Measurements from ENCODE around the gene IMPA2. TPM values are rescaled to one million over a fixed set of nuclear protein-coding genes. Genes with fewer than 3 reads are reported as not detected.

The IMPA2 gene
- total and polyA plus RNA-seq, 2 of the 13 experiments (the other 11 are each of a cell fraction or from before 2014, with no cell fraction given) = 37.8 to 71.8 TPM

DNA sequence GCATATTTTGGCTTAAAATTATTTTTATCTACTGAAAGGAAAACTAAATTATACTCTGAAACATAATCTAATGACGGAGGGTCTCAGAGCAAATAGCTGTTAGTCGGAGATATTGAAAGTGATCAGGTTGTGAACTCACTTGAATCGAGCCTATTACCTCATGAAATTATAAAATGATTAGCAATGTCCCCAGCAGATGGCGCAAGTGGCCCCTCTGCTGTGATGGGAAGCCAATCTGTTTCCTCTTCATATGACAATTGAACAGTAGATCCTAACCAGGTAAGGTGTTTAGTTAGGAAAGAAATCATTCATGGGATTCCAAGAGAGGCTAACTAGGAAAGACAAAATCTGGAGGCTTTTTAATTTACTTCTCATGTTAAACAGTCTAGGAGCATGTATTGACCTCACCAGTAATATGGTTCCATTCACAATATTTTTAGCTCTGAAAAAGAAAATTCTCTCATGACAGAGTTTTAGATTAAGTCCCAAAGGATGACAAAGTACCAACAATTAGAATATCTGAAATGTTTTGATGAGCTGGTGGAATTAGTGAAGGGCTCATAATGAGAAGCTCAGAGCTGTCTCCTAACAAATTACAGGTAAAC is 43.3 kb upstream of the IMPA2 start (continued):
- TF ChIP-seq PATZ1 (CRISPR knock-in tag; IDR thresholded peaks at IDR 0.05) (no peak), ZNF44 (CRISPR knock-in tag; IDR thresholded peaks at IDR 0.05) (no peak), CENPT (CRISPR knock-in tag; IDR thresholded peaks at IDR 0.05; ENCODE audit: low read depth) (no peak)

DNA sequence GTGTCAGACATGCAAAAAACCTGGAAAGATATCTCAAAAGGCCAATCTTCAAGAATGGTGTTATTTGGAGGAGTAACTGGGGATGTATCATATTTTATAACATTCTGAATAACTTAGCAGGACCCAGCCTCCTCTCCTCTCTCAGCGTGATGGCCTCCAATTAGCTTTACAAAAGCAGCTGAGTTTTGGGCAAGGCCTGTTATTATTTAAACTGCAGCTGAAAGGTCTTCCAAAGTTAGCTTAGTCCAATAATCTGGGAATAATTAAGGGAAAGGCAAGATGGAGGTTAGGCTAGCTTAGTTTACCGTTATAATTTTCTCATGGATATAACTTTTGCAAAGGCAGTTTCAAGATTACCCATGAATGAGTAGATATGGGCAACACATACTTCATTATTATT is 40.4 kb upstream of the IMPA2 start:
- intact Hi-C loops (cut with micrococcal nuclease; ENCODE audit: unreplicated experiment) (no loop called here), in situ Hi-C loops (cut with HindIII; ENCODE audit: extremely low pct_ligation_motif_present, low pct_unique_long_range_greater_than_20kb) (no loop called here)
- H3K27ac ChIP-seq (ENCODE audit: extremely low read length, insufficient read depth, low read length) = no peak overlapping the region
- CTCF ChIA-PET (ENCODE audit: low intra/inter-chr PET ratio, low total read pairs) = no interaction called here
- H3K36me3 ChIP-seq (replicated peaks in 1 of 2; ENCODE audit: control insufficient read depth in 1 of 2, insufficient read depth in 2 of 2, low read length in 2 of 2) = no peaks in the 10 kb centered on the region
- FAIRE-seq (no peak), ATAC-seq (no peak), DNase-seq (ENCODE audit: low spot score) (no peak)
- H3K4me3 ChIP-seq (replicated peaks in 1 of 3; ENCODE audit: insufficient read depth in 1 of 3, low read depth in 2 of 3, low read length in 3 of 3) = no peak overlapping the region
- H3K9me3 ChIP-seq (ENCODE audit: low read length) = no peaks in the 10 kb centered on the region
- H3K4me1 ChIP-seq (ENCODE audit: insufficient read depth, low read length) = peaks cover 4% of the 10 kb centered on the region; the same call in 1 of the 2 replicates
- H3K9ac ChIP-seq (ENCODE audit: insufficient read depth, low read depth, low read length) = no peak overlapping the region
- no peaks in the 10 kb centered on the region for H4K20me1 ChIP-seq (ENCODE audit: insufficient read depth, low read length)
- no peak overlapping the region for H2AFZ ChIP-seq (ENCODE audit: low read length)
- H3K4me2 ChIP-seq (ENCODE audit: low read depth, low read length) = no peak overlapping the region
- 100% methylated on average over 2 of the region's 2 CpGs for WGBS (ENCODE audit: low lambda C conversion rate)
- no TSS peak for BruUV-seq (replicated peaks)
- no peaks in the 10 kb centered on the region for H3K79me2 ChIP-seq (ENCODE audit: insufficient read depth, low read length)
- POLR2A ChIA-PET = interaction anchor here (0.6 to 2.0 kb wide), 3 partner anchors 39 to 67 kb away, joined by 3 to 8 read pairs (median 5); no protein-coding TSS in a partner anchor
- no peaks in the 10 kb centered on the region; a peak in 1 of 5 replicates for H3K27me3 ChIP-seq (ENCODE audit: control insufficient read depth in 1 of 2, insufficient read depth in 2 of 2, low read length in 2 of 2)
- no peak for TF ChIP-seq DDIT3 (CRISPR knock-in tag; IDR thresholded peaks at IDR 0.05)
- TF ChIP-seq KDM5B (CRISPR knock-in tag; IDR thresholded peaks at IDR 0.05; ENCODE audit: borderline replicate concordance) = no peak
- TF ChIP-seq MIXL1 (CRISPR knock-in tag; IDR thresholded peaks at IDR 0.05) = no peak
- TF ChIP-seq, protein P1, sequence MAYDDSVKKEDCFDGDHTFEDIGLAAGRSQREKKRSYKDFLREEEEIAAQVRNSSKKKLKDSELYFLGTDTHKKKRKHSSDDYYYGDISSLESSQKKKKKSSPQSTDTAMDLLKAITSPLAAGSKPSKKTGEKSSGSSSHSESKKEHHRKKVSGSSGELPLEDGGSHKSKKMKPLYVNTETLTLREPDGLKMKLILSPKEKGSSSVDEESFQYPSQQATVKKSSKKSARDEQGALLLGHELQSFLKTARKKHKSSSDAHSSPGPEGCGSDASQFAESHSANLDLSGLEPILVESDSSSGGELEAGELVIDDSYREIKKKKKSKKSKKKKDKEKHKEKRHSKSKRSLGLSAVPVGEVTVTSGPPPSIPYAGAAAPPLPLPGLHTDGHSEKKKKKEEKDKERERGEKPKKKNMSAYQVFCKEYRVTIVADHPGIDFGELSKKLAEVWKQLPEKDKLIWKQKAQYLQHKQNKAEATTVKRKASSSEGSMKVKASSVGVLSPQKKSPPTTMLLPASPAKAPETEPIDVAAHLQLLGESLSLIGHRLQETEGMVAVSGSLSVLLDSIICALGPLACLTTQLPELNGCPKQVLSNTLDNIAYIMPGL (CRISPR knock-in tag; IDR thresholded peaks at IDR 0.05; ENCODE audit: borderline replicate concordance in 1 of 2, low read depth in 1 of 2) = no peak
- TF ChIP-seq, protein P2, sequence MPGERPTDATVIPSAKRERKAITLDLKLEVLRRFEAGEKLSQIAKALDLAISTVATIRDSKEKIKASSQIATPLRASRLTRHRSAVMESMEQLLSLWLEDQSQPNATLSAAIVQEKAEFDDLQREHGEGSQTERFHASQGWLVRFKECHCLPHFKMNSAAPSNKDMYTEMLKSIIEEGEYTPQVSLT (CRISPR knock-in tag; IDR thresholded peaks at IDR 0.05; ENCODE audit: borderline replicate concordance, low read depth) = no peak
- TF ChIP-seq THAP7 (CRISPR knock-in tag; IDR thresholded peaks at IDR 0.05) = no peak
- no peak for TF ChIP-seq HDAC6 (IDR thresholded peaks at IDR 0.05; ENCODE audit: low read depth, low read length)
- no peak for TF ChIP-seq ZFP90 (CRISPR knock-in tag; IDR thresholded peaks at IDR 0.05; ENCODE audit: borderline replicate concordance)

Data from HepG2 (cell line).